SK-N-SH treated with all-trans-retinoic acid at 6 μM for 48 hours (cell line): ENCODE measurements around the gene TWF2.

Experiments used
- ATAC-seq: fragments of 200-7000 bp; cut with Tn5 transposase; 3 replicates; pipeline ENCODE4 v1.9.1; 2020; ENCODE audit warnings: mild to moderate bottlenecking, moderate library complexity
- ARNTL ChIP-seq: fragments of 450-650 bp; formaldehyde crosslinking; IDR thresholded peaks from 2 replicates; pipeline ENCODE4 v1.5.0; 2020; ENCODE audit warnings: low read depth, mild to moderate bottlenecking, moderate library complexity, borderline replicate concordance
- BACH2 ChIP-seq: fragments of 250-450 bp; sonication (Bioruptor Pico); IDR thresholded peaks from 2 replicates; pipeline ENCODE4 v1.9.0; 2021; ENCODE audit warnings: mild to moderate bottlenecking, borderline replicate concordance
- CREB5 ChIP-seq: fragments of 250-450 bp; sonication (Bioruptor Pico); IDR thresholded peaks from 2 replicates; pipeline ENCODE4 v1.5.1; 2020; ENCODE audit warnings: low read depth, mild to moderate bottlenecking, moderate library complexity
- CSDC2 ChIP-seq: fragments of 250-450 bp; sonication (Bioruptor Pico); IDR thresholded peaks from 2 replicates; pipeline ENCODE4 v1.5.0; 2020; ENCODE audit warnings: mild to moderate bottlenecking, moderate library complexity
- CSRNP3 ChIP-seq: fragments of 250-450 bp; sonication (Bioruptor Pico); IDR thresholded peaks from 2 replicates; pipeline ENCODE4 v1.5.1; 2021; ENCODE audit warnings: mild to moderate bottlenecking, moderate library complexity
- ESRRG ChIP-seq: fragments of 250-450 bp; sonication (Bioruptor Pico); IDR thresholded peaks from 2 replicates; pipeline ENCODE4 v1.6.1; 2021; ENCODE audit warnings: mild to moderate bottlenecking
- GLIS3 ChIP-seq: fragments of 250-450 bp; sonication (Bioruptor Pico); IDR thresholded peaks from 2 replicates; pipeline ENCODE4 v1.5.0; 2020; ENCODE audit warnings: mild to moderate bottlenecking, moderate library complexity
- ISL1 ChIP-seq: fragments of 250-450 bp; sonication (Bioruptor Pico); IDR thresholded peaks from 2 replicates; pipeline ENCODE4 v2.1.2; 2022; ENCODE audit warnings: mild to moderate bottlenecking, moderate library complexity
- OSR1 ChIP-seq: fragments of 250-450 bp; sonication (Bioruptor Pico); IDR thresholded peaks from 2 replicates; pipeline ENCODE4 v1.8.0; 2022; ENCODE audit warnings: moderate library complexity, mild to moderate bottlenecking, inconsistent platforms
- PATZ1 ChIP-seq: fragments of 250-450 bp; sonication (Bioruptor Pico); IDR thresholded peaks from 2 replicates; pipeline ENCODE4 v1.8.0; 2020; ENCODE audit warnings: mild to moderate bottlenecking, moderate library complexity, borderline replicate concordance
- POU6F1 ChIP-seq: fragments of 250-450 bp; sonication (Bioruptor Pico); IDR thresholded peaks from 2 replicates; pipeline ENCODE4 v1.8.0; 2021; ENCODE audit warnings: low read depth, mild to moderate bottlenecking, moderate library complexity, borderline replicate concordance
- PPARA ChIP-seq: fragments of 250-450 bp; sonication (Bioruptor Pico); IDR thresholded peaks from 2 replicates; pipeline ENCODE4 v1.5.0; 2020; ENCODE audit warnings: mild to moderate bottlenecking, borderline replicate concordance
- TCF4 ChIP-seq: fragments of 250-450 bp; sonication (Bioruptor Pico); IDR thresholded peaks from 2 replicates; pipeline ENCODE4 v1.8.0; 2021; ENCODE audit warnings: mild to moderate bottlenecking, moderate library complexity, borderline replicate concordance
- TOX ChIP-seq: fragments of 250-450 bp; sonication (Bioruptor Pico); IDR thresholded peaks from 2 replicates; pipeline ENCODE4 v1.8.0; 2021; ENCODE audit warnings: mild to moderate bottlenecking, moderate library complexity, borderline replicate concordance
- TSHZ2 ChIP-seq: fragments of 250-450 bp; sonication (Bioruptor Pico); IDR thresholded peaks from 2 replicates; pipeline ENCODE4 v1.5.0; 2020; ENCODE audit warnings: mild to moderate bottlenecking, moderate library complexity
- ZC3H10 ChIP-seq: fragments of 250-450 bp; sonication (Bioruptor Pico); IDR thresholded peaks from 2 replicates; pipeline ENCODE4 v1.5.1; 2021; ENCODE audit warnings: mild to moderate bottlenecking, moderate library complexity
- ZFP3 ChIP-seq: fragments of 250-450 bp; sonication (Bioruptor Pico); IDR thresholded peaks from 2 replicates; pipeline ENCODE4 v1.5.0; 2020; ENCODE audit warnings: mild to moderate bottlenecking, moderate library complexity
- ZFP30 ChIP-seq: fragments of 450-650 bp; formaldehyde crosslinking; IDR thresholded peaks from 2 replicates; pipeline ENCODE4 v1.5.0; 2022; ENCODE audit warnings: mild to moderate bottlenecking, moderate library complexity
- ZNF565 ChIP-seq: fragments of 450-650 bp; formaldehyde crosslinking; conservative IDR thresholded peaks from 2 replicates; pipeline ENCODE4 v1.5.0; 2020; ENCODE audit warnings: low read depth, mild to moderate bottlenecking, moderate library complexity
- ZNF70 ChIP-seq: fragments of 450-650 bp; formaldehyde crosslinking; IDR thresholded peaks from 2 replicates; pipeline ENCODE4 v1.5.0; 2020; ENCODE audit warnings: mild to moderate bottlenecking, moderate library complexity
- ZNF8 ChIP-seq: fragments of 450-650 bp; formaldehyde crosslinking; IDR thresholded peaks from 2 replicates; pipeline ENCODE4 v1.5.0; 2020; ENCODE audit warnings: mild to moderate bottlenecking, moderate library complexity

TWF2 gene

GRCh38 chr3:52190294-52191074 lies 48.5 kb downstream of the TWF2 start:
- no peak for TF ChIP-seq GLIS3 (CRISPR knock-in tag)
- no peak for TF ChIP-seq CREB5 (CRISPR knock-in tag)
- no peak for TF ChIP-seq TSHZ2 (CRISPR knock-in tag)
- no peak for TF ChIP-seq ARNTL
- no peak for TF ChIP-seq ZC3H10
- TF ChIP-seq, all 23 proteins: peak for 0
- peak; percentile 65 for ATAC-seq

GRCh38 chr3:52188556-52188955 lies 50.4 kb downstream of the TWF2 start:
- no peak for TF ChIP-seq ISL1 (CRISPR knock-in tag)
- no peak for TF ChIP-seq ZFP30 (CRISPR knock-in tag)
- no peak for TF ChIP-seq TCF4
- no peak for TF ChIP-seq CREB5 (CRISPR knock-in tag)
- TF ChIP-seq PPARA (CRISPR knock-in tag) = no peak
- TF ChIP-seq ZC3H10 = no peak
- TF ChIP-seq ZNF565 (CRISPR knock-in tag) = no peak
- TF ChIP-seq ZFP3 (CRISPR knock-in tag) = no peak
- TF ChIP-seq ZNF8 (CRISPR knock-in tag) = no peak
- TF ChIP-seq ESRRG (CRISPR knock-in tag) = no peak
- no peak for TF ChIP-seq CSRNP3 (CRISPR knock-in tag)
- no peak for ATAC-seq

GRCh38 chr3:52186729-52187128 lies 52.2 kb downstream of the TWF2 start:
- ATAC-seq = no peak
- TF ChIP-seq OSR1 (no peak), PATZ1 (CRISPR knock-in tag) (no peak), BACH2 (CRISPR knock-in tag) (no peak), ISL1 (CRISPR knock-in tag) (no peak), ESRRG (CRISPR knock-in tag) (no peak), TCF4 (no peak), ZC3H10 (no peak), ZNF70 (CRISPR knock-in tag) (no peak), PPARA (CRISPR knock-in tag) (no peak), POU6F1 (no peak), CSRNP3 (CRISPR knock-in tag) (no peak), CSDC2 (CRISPR knock-in tag) (no peak), TOX (CRISPR knock-in tag) (no peak), GLIS3 (CRISPR knock-in tag) (no peak), CREB5 (CRISPR knock-in tag) (no peak)
